Stimulated activated CD8-positive, alpha-beta memory T cell treated with anti-CD3 and anti-CD28 coated beads, Interleukin-12 subunit alpha, Interleukin-12 subunit beta, amount 100 ng/mL, for 24 hours (primary cell): Measurements from ENCODE around the gene IGSF9B.

Source experiments
- DNase-seq: peaks from one replicate; pipeline ENCODE4 v3.0.0-alpha.2; 2020; ENCODE audit errors: extremely low read depth

IGSF9B gene

DNA sequence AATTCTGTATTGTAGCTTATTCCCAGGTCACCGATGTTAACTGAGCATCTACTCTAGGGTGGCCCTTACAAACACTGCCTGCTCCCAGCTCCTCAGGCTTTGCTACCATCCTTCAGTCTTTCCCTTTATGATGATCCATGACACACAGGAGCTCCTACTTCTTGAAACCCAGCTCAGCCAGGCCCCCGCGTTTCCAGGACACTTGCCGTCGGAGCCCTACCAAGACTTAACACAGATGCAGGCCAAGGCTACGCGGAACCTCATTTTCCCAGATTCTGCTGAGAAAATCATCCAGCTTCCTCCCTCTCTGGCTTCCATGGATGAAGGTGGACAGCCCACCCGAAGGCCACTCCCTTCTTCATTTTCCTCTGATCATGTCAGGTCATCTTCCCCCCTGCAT, 18.6 kb downstream of the IGSF9B start:
- no peak for DNase-seq

DNA sequence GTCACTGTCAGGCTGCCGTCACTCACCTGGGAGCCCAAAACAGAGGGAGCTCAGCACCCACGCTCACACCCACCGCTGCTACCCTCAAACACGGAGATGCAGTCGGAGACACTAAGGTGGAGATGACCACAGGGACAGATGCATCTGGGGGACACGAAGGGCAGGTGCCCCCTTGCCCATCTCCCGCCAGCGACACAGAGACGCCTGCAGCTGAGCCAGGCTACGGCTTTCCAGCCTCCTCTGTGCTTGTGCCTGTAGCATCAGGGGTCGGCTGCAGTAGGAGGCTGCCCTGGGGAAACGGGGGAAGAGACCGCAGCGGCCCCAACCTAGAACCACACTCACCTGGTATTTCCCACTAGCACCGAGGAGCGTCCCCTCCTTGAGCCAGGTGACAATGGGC, 19.3 kb downstream of the IGSF9B start:
- DNase-seq: no peak

DNA sequence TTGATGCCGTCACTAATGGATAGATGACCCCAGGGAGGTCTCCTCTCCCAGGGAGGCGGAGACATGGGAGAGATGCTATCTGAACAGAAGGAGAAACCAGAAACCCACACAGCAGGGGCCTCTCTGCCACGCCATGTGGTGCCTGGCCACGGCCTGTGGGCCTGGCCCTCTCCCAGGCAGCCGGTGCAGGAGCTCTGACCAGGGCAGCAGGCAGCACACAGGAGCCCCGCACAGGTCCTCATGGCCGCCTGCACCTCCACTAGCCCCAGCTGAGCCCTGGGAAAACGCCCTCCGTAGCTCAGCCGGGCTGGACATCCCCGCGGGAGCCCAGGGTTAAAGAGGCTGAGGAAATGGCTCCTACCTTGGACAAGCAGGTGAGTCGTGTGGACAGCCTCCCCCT, 19.8 kb downstream of the IGSF9B start:
- no peak for DNase-seq

DNA sequence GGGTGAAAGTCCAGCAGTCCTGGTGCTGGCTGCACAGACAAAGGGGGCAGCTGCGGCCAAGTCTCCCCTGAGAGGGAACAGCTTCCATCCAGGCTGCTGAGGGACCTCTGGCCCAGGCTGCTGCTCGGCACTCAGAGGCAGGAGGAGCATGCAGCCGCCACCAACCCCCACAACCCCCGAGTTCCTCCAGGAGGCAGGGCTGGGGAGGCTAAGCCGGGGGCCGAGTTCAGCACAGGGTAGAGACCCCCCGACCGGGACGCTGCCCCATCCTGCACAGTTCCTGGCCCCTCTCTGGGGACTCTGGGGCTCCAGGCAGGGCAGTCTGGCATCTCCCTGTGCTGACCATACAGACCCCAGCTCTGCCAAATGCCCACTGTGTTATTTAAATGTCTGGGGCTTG, 20.2 kb downstream of the IGSF9B start:
- no peak for DNase-seq

DNA sequence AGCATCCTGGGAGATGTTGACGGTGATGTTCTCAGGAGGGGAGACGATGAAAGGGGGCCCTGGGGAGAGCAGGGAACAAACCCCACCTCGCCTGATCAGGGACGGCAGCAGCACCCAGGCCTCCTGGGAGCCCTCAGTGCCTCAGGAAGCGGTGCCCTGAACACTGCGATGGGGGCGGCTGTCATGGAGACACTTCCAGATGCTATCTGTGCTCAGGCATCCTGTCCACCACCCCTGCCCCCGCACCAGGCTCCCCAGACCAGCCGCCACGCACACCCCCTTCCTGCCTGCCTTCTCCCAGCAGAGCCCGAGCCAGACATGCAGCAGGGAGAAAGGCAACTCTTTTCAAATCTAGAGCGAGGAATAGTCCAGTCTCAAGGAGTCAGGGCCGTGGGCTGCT, 20.6 kb downstream of the IGSF9B start:
- DNase-seq: no peak

DNA sequence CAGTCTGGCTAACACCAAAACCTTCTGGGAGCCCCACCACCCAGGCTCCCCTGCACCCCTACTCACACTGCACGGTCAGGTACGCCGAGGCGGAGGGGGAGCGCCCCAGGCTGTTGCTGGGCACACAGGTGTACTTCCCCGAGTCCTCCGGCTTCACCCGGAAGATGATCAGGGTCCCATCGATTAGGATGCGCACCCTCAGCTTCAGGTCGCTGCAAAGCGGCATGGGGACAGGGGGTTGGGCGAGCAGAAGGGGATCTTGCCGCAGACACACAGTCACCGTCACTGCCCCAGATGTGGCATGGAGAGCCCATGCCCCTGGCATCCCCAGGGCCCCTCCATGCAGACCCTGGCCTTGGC, 21.2 kb downstream of the IGSF9B start:
- DNase-seq: no peak

DNA sequence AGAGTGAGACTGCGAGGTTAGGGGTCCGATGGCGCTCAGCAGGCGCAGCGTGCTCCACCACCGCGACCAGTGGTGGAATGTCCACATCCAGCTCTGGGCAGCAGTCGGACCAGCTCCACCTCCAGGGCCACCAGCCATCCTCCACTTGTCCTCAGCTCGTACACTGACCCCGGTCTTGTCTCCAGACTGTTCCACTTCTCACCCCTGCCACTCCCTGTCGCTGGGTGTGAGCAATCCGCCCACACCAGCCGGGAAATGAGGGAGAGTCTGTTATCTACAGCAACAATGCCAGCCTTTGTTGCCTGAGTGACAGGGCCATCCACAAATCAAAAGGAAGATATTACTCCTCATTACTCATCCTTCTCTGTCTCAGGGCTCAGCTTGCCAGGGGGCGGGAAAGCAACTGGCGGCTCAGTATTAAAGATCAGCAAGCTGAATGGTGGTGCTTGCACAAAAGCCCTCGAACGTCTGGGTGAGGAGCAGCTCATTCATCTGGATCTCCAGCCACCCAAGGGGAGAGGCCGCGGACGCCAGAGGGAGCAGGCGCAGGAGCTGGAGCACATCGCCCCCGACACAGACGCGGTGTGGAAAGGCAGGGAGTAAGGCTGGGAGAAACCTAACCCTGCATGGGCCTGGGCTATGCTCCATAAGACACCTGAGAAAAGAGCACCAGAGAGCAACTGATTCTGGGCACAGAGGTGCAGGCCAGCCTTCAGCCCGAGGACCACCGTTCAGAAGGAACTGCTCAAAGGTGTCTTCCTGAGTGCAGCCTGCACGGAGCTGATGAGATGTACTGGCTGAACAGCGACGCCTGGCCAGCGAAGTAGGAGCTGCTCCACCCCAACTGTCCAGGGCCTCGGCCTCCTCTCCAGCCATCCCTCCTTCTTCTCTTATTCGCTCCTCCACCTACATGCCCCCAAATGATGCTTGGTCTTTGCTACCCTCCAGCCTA, 21.9 kb downstream of the IGSF9B start:
- no peak for DNase-seq

DNA sequence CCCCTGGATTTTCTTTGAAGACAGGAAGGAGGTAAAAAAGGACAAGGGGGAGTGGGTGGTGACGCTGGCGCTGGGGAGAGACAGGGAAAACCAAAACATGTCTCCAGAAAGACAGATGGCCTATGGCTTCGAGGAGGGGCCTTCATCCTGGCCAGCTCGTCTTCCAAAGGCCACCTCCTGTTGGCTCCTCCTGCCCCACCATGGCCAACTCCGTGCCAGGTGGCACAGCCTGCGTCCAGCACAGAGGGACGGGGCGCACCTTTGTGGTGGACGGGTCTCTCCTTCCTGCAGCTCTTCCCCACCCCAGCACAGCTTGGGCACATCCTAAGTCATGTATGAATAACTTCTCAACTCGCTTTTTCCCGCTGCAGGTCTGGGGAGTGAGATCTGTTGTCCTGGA, 22.7 kb downstream of the IGSF9B start:
- DNase-seq: no peak

DNA sequence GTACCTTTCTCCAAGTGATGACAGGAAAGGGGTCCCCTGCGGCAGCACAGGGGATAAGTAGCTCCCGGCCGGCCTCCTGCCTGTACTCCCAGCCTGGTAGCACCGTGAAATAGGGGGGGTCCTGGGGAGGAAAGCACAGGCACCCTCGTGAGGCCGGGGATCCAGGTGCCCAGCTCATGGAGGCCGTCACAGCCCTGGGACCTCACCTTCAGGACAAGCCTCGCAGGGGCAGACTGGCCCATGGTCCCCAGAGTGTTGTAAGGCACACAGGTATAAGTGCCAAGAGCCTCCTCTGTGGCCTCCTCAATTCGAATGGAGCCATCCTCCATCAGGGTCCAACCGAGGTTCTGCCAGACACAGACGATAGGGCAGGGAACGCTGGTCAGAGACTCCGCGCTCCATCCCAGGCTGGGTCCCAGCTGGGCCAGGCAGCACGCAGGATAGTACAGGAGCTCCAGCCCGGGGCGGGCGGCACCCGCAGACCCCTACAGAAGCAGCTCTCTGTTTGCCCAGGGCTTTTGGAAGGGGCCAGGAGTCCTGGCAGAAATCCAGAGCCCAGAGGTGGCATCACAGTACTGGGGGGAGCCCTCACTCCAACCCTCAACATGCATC, 25.2 kb downstream of the IGSF9B start:
- no peak for DNase-seq

DNA sequence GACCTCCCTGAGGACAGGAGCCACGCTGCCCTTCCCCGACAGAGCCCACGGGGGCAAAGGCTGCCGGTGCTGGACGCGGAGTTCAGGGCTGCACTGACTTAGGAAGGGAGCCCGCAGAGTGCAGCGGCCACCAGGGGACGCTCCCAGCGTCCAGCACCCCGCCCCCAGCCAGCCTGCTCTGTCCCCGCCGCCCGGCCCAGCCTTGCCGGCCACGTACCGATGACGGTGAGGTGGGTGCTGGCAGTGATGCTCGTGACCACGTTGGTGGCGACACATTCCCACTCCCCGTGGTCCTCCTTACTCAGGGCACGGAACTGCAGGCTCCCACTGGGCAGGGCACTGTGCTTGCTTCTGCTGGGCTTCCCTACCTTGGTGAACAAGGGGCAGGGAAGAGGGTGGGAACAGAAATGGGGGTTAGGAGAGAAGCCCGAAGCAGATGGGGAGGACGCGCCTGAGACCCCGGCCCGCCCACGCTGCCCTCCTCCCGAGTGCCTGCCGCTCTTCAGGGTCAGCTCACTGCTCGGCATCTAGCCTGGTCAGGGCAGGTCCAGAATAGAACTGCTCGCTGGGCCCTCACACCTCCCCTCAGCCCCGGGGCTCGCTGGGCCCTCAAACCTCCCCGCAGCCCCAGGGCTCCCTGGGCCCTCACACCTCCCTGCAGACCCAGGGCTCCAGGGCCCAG, 25.9 kb downstream of the IGSF9B start:
- DNase-seq: no peak

DNA sequence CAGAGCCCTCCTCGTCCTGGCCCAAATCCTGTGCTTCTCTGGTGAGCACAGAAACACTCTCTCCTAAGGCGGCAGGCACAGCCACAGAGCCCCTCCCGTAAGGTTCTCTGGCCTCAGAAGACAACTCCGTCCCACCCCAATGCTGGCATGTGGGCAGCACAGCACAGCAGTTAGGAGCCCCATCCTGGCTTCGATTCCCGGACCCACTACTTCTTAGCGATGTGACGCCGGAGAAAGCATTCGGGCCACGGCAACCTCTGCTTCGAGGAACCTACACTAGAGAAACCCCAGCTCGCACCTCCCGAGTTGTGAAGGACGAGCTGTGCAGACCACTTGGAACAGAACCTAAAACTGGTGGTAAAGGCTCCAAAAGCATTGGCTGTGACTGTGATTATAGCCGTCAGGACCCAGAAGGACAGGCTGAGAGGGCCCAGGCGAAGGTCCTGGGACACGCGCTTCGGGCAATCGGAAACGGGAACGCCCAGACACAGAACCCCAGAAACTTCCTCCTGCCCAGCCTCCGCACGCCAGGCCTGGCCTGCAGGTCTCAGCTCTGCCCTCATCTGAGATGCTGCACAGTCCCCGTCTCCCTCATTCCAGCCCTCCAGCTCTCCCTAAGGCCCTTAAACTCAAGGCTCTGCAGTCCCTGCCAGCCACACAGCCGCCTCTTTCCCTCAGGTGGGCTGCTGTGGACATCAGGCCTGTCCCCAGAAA, 26.6 kb downstream of the IGSF9B start:
- DNase-seq: no peak

DNA sequence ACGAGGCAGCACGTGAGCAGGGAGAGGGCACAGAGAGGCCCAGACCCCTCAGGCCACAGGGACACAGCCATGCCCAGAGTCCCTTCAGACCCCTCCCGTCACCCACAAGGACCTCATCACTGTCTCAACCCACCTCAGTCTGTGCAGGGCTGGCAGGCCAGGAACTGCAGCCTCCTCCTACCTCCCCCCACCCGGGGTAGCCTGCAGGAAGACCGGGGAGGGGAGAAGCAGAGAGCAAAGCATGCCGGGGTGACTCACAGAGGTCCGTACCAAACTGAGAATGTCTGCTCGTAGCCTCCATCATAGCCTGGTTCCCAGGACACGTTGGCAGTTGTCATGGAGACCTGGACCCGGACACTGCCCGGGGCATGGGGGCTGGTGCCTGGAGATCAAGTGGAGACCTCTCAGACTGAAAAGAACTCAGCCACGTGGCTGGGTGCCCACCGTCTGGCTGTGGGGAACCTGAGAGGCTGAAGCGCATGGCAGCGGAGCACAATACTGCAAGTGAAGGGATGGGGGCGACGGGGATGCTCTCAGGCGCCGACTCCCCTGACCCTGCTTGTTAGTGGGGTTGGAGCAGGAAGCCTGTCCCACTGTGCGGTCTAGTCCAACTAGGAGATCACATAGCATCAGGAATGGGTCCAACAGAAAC, 27.2 kb downstream of the IGSF9B start:
- no peak for DNase-seq

DNA sequence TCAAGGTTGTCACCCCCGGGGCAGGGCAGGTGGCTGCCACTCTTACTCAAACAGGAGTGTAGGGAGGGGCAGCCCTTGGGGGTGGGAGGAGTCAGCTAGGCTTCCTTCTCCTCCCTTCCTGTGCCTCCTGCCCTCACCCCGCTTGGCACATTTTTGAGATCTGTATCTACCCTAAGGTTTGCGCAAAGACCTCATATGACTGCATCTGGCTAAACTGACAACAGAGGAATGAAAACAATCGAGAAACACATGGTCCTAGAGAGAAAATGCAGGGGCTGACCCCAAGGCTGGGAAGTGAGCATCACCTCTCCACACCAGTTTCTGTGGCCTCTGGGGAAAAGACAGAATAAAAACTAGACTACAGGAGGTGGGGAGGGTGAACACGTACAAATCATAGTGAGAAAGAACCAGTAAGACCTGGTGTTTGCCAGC, 28.1 kb downstream of the IGSF9B start:
- DNase-seq: peak; percentile 39

DNA sequence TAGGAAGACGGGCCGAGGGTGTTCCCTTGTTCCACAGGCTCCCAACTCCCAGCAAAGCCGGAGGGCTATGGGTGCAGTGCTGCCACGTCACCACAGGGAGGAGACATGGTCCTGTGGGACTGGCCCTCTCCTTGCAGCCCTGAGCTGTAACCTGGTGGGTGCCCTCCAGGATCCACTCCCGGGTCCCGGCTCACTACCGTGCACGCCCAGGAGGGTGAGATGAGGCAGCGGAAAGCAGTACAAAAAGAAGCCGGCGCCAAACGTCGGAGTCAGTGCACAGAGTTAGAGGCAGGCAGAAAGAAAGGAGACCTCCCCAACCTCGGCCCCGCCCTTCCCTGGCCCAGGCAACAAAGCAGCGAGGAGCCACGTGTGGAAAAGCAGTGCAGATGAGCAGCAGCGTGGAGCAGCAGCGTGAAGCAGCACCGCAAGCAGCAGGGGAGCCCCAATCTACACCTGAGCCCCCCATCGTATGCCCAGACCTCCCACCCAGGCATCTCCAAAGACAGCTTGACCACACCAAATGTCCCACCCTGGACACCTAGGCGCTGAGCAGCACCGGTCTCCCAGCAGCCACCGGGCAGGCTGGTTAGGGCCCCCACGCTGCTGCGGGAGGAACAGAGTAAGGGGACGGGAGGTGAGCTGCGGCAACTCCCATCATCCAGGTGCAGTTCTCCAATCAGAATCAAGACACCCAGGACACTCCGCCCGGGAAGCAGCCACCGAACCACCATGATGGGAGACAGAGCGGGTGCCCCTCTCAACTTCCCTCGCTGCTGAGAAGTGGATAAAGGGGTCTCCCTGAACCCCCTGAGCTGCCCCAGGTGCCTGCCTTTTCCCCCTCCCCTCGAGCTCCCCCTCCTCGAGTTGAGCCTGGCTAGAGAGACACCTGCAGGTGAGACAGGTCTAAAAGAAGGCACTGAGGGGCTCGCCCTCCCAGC, 28.8 kb downstream of the IGSF9B start:
- DNase-seq: no peak

DNA sequence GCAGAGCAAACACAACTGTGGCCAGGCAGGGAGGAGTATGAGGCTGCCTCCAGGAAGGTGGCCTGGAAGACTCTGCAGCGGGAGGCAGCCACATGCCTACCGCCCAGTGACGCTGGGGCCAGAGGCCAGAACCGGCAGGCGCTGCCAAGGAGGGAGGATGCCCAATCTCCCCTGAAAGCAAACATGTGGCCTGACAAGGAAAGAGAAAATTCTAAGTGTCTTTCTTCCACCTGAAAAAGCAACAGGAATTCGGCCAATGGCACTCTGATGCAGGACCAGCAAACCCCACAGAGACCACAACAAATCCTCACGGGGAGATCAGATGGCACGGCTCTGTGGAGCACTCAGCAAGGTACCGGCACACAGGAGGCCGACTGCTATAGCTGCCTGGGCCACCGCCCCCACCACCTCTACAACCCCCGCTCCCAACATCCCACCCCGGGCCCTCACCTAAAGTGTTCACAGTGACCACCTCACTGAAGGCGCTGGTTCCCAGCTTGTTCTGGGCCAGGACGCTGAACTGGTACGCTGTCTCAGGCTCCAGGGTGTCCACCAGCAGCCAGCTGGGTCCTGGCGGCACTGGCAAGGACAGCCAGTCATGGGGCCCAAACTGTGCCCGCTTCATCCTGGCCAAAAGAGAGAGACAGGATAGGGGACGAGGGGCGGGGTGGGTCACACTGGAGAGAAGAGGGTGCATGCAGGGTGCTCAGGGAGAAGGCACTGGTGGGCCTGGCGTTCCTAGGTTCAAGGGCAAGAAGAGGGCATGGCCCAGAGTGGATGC, 30.1 kb downstream of the IGSF9B start:
- no peak for DNase-seq

DNA sequence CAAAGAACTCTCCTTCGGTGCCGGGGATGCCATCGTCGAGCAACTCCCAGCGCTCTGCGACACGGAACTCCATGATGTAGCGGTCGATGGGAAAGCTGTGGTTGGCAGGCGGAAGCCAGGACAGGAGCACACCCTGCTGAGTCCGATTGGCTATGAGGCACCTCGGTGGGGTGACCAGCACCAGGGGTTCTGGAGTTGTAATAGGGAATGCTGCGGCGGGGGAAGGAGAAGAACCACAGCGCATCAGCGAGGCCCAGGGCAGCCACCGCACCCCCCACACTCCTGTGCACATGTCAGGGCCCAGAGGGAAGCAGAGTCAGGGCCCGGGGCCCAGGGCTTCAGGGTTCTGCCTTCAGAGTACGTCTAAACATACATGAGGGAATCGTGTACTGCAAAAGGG, 31.0 kb downstream of the IGSF9B start:
- no peak for DNase-seq

DNA sequence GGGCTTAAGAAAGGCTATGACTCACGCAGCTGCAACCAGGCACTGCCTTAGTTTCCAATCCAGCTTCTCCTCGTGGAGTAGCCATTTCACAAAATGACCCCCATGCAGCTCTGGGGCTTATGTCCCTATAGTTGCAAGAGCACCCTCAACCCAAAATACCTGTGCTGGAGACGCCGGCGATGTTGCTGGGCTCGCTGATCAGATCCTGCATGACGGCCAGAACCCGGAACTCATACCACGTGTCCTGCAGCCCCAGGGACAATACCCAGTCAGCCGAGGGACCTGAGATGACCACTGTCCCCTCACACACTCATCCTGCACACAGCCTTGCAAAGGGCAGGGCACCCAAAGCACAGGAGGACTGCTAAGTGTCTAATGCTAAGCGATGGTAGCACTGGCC, 32.1 kb downstream of the IGSF9B start:
- no peak for DNase-seq

DNA sequence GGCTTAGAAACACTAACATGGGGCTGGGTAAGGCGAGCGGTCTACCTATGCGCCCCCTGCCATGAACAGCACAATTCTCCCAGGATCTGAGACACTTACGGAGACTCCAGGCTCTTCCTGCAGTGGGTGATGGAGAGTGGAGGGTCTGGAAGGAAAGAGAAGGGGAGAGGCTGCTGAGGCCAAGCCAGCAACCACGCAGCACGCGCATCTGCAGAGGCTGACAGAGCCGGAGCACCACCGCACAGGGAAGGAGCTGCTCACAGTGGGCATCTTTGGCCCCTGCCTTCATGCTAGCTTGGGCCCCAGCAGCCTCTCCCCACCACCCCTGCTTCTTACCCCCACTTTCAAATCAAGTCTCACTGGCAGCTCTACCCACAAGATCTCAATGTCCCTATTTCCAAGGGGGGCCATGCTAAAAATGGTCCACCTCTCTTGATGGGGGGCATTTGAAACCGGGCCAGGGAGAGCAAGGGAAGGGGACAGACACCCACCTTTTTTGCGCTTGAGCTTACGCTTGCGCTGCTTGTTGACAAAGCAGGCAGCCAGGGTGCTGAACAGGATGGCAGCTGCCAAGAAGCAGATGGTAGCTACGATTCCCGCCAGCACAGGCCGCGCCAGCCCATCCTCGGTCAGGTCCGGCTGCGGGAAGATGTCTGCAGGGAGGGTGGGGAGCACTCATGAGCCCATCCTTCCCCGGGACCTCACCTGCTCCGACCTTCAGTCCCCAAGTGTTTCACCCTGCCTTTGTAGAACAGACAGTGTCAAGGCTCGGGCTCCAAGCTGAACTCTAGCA, 34.5 kb downstream of the IGSF9B start:
- DNase-seq: no peak

DNA sequence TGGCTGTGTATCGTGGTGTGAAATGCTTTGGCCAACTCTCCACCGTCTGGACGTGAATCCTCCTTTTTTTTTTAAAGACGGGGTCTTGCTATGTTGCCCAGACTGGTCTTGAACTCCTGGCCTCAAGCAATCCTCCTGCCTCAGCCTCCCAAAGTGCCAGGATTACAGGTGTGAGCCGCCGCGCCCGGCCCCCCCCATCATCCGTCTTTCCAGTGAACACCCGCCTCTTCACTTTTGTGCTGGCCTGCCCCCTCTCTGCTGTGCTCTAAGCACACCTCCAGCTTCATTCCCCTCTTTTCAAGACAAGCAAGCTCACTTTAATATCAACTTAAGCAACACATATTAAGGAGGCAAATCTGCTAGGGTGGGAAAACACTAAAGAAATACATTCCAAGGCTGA, 35.3 kb downstream of the IGSF9B start:
- no peak for DNase-seq
